ENCODE results near the gene C10orf90. TPM values are rescaled to one million over a fixed set of nuclear protein-coding genes. Genes with fewer than 3 reads are reported as not detected.

The C10orf90 gene
- total and polyA plus RNA-seq, 8 donors: 0.32 to 0.64 (median 0.47) TPM; not detected in 5

GRCh38 chr10:126527645-126528314 is 142.7 kb downstream of the C10orf90 start:
- Histone ChIP-seq H3K27ac (no peak overlapping the region), H3K36me3 (no peaks in the 10 kb centered on the region), H3K4me1 (no peaks in the 10 kb centered on the region), H3K9me3 (no peaks in the 10 kb centered on the region), H3K4me3 (no peak overlapping the region), H3K27me3 (no peaks in the 10 kb centered on the region)
- no peak for TF ChIP-seq CTCF (IDR thresholded peaks at IDR 0.05)
- no peak for DNase-seq
- 83 to 86% methylated on average over 9 of the region's 9 CpGs for WGBS, 2 donors
- no peak for FAIRE-seq
- intact Hi-C loops (cut with DNase I): no loop called here
- no peak for ATAC-seq

- H3K9me3 ChIP-seq: no peaks in the 10 kb centered on the region
- H3K4me1 ChIP-seq: no peaks in the 10 kb centered on the region
- no peak for TF ChIP-seq CTCF (IDR thresholded peaks at IDR 0.05)
- no peaks in the 10 kb centered on the region for H3K36me3 ChIP-seq
- H3K27ac ChIP-seq: no peak overlapping the region
- no peak for DNase-seq
- intact Hi-C loops (cut with DNase I): no loop called here
- ATAC-seq: no peak
- H3K4me3 ChIP-seq: no peak overlapping the region
- 67 to 79% methylated on average over 7 of the region's 7 CpGs for WGBS, 2 donors
- no peaks in the 10 kb centered on the region for H3K27me3 ChIP-seq
- no peak for FAIRE-seq
These were observed 145.2 kb downstream of the C10orf90 start for GRCh38 chr10:126525326-126525725.

GRCh38 chr10:126524526-126524925 is 146.0 kb downstream of the C10orf90 start:
- intact Hi-C loops (cut with DNase I): no loop called here
- Histone ChIP-seq H3K36me3 (no peaks in the 10 kb centered on the region), H3K4me1 (no peaks in the 10 kb centered on the region), H3K9me3 (no peaks in the 10 kb centered on the region), H3K27me3 (no peaks in the 10 kb centered on the region), H3K4me3 (no peak overlapping the region), H3K27ac (no peak overlapping the region)
- 61 to 78% methylated on average over 6 of the region's 6 CpGs for WGBS, 2 donors
- DNase-seq: no peak
- no peak for FAIRE-seq
- no peak for ATAC-seq
- TF ChIP-seq CTCF (IDR thresholded peaks at IDR 0.05): no peak

GRCh38 chr10:126523071-126523470 is 147.4 kb downstream of the C10orf90 start:
- FAIRE-seq: no peak

More at GRCh38 chr10:126523071-126523470, 147.4 kb downstream of the C10orf90 start:
- 71 to 79% methylated on average over 3 of the region's 3 CpGs for WGBS, 2 donors
- Histone ChIP-seq H3K27me3 (no peaks in the 10 kb centered on the region), H3K36me3 (no peaks in the 10 kb centered on the region), H3K27ac (no peak overlapping the region), H3K4me3 (no peak overlapping the region), H3K4me1 (peaks cover 0 to 6% (median 0%) of the 10 kb centered on the region in 3 donors), H3K9me3 (no peaks in the 10 kb centered on the region)
- TF ChIP-seq CTCF (IDR thresholded peaks at IDR 0.05): no peak
- ATAC-seq: no peak
- DNase-seq: no peak
- intact Hi-C loops (cut with DNase I): no loop called here
